Measurements from ENCODE around the gene MUTYH. TPM values are rescaled to one million over a fixed set of nuclear protein-coding genes. Genes with fewer than 3 reads are reported as not detected.

MUTYH gene
- total and polyA plus RNA-seq, 8 donors, result 11.6 to 88.7 (median 19.7) TPM

DNA sequence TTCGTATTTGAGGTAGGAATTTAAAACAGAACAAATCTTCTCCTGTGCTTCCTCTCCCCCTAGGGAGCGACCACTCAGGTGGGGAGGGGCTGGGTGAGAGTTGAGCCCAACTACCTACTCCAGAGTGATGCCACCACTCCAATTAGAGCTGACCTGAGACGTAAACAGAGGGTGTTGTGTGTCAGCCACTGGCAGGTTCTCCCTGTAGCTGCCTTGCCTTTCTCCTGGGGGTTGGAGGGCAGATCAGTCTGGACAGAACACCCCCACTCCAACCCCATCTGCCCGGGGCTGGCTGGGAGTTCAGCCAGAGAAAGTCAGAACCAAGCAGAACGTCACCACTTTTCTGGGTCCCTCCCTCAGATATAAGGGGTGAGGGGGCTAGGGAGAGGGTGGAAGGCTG lies 11.6 kb downstream of the MUTYH start:
- peak overlapping the region in 1 of 5 donors; percentile 2 for H3K27ac ChIP-seq
- TF ChIP-seq, protein P1, sequence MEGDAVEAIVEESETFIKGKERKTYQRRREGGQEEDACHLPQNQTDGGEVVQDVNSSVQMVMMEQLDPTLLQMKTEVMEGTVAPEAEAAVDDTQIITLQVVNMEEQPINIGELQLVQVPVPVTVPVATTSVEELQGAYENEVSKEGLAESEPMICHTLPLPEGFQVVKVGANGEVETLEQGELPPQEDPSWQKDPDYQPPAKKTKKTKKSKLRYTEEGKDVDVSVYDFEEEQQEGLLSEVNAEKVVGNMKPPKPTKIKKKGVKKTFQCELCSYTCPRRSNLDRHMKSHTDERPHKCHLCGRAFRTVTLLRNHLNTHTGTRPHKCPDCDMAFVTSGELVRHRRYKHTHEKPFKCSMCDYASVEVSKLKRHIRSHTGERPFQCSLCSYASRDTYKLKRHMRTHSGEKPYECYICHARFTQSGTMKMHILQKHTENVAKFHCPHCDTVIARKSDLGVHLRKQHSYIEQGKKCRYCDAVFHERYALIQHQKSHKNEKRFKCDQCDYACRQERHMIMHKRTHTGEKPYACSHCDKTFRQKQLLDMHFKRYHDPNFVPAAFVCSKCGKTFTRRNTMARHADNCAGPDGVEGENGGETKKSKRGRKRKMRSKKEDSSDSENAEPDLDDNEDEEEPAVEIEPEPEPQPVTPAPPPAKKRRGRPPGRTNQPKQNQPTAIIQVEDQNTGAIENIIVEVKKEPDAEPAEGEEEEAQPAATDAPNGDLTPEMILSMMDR (IDR thresholded peaks at IDR 0.05), result no peak
- TF ChIP-seq POLR2AphosphoS5 (IDR thresholded peaks at IDR 0.05), result no peak
- no peak for TF ChIP-seq EP300 (IDR thresholded peaks at IDR 0.05)
- no peak for TF ChIP-seq POLR2A (IDR thresholded peaks at IDR 0.05)
- intact Hi-C loops (cut with DNase I; ENCODE audit: low total_unique reads), result no loop called here
- H3K4me3 ChIP-seq, result no peak overlapping the region
- peaks cover 0 to 5% (median 0%) of the 10 kb centered on the region in 3 donors for H3K27me3 ChIP-seq
- peak in 1 of 2 donors; percentile 14 for DNase-seq
- H3K36me3 ChIP-seq, result peaks cover 28 to 53% (median 46%) of the 10 kb centered on the region in 4 donors
- peaks cover 17 to 39% (median 20%) of the 10 kb centered on the region in 4 donors for H3K4me1 ChIP-seq
- 58 to 71% (median 68%) methylated on average over 5 of the region's 5 CpGs for WGBS, 5 donors
- no peaks in the 10 kb centered on the region for H3K9me3 ChIP-seq

DNA sequence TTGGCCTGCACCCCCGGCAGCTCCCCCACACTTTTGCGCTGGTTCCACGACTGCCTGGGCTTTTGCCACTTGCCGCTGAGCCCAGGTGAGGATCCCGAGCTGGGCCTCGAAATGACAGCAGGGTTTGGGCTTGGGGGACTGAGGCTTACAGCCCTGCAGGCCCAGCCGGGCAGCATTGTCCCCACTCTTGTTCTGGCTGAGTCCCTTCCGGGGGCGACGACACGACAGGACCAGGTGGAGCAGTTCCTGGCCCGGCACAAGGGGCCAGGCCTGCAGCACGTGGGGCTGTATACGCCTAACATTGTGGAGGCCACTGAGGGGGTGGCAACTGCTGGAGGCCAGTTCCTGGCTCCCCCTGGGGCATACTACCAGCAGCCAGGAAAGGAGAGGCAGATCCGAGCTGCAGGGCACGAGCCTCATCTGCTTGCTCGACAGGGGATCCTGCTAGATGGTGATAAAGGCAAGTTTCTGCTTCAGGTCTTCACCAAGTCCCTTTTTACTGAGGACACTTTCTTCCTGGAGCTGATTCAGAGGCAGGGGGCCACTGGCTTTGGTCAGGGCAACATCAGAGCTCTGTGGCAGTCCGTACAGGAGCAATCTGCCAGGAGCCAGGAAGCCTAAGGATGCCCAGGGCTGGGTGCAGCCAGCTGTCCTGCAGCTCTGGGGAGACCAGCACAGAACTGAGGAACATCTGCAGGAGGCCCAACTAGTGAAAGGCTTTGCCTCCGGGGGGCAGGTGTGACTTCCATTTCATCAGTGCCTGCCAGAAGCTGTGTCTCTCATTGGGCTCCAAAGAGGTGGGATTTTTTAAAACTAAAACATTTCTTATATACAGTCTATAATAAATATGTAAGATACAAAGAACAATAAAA lies 12.4 kb downstream of the MUTYH start:
- Histone ChIP-seq H3K27me3 (peaks cover 0 to 5% (median 0%) of the 10 kb centered on the region in 3 donors), H3K9me3 (no peaks in the 10 kb centered on the region), H3K4me3 (peak overlapping the region; percentile 51 to 75 (median 61)), H3K4me1 (peaks cover 17 to 39% (median 20%) of the 10 kb centered on the region in 4 donors), H3K36me3 (peaks cover 23 to 45% (median 38%) of the 10 kb centered on the region in 4 donors), H3K27ac (peak overlapping the region in 1 of 5 donors; percentile 71)
- intact Hi-C loops (cut with DNase I; ENCODE audit: low total_unique reads), result no loop called here
- TF ChIP-seq POLR2AphosphoS5 (IDR thresholded peaks at IDR 0.05), result no peak
- TF ChIP-seq, protein P1 (IDR thresholded peaks at IDR 0.05), result no peak
- TF ChIP-seq POLR2A (IDR thresholded peaks at IDR 0.05), result no peak
- no peak for TF ChIP-seq EP300 (IDR thresholded peaks at IDR 0.05)
- 54 to 64% (median 56%) methylated on average over 11 to 19 of the region's 19 CpGs for WGBS, 5 donors
- peak in 1 of 2 donors; percentile 54 for DNase-seq

DNA sequence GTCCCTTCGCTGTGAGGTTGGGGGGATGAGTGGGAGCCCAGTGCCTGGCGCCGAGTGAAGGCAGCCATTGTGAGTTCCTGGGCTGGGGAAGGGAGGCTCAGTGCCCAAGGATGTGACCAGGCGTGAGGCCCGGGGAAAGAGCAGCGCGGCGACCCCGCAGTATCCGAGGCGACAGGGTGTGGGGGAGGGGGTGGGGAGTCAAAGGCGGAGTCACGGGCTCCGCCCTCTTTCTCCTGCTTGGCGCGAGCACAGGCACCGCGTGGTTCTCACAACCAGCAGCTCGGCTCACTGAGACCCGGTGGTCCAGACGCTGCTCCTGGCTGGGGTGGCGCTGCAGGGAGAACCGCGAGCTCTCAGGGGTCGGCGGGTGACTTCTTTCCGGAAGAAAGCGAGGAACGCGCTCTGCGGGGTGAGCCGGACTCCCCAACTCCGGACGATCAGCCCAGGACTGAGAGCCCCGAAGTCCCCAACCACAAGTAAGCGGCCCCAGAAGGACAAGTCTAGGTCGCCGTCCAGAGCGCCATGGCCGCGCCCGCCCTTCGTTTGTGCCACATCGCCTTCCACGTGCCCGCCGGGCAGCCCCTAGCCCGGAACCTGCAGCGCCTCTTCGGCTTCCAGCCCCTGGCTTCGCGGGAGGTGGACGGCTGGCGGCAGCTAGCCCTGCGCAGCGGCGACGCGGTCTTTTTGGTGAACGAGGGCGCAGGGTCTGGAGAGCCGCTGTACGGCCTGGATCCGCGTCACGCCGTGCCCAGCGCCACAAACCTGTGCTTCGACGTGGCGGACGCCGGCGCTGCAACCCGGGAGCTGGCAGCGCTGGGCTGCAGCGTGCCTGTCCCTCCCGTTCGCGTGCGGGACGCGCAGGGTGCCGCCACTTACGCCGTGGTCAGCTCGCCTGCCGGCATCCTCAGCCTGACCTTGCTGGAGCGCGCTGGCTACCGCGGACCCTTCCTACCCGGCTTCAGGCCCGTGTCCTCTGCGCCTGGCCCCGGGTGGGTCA lies 13.3 kb downstream of the MUTYH start, which contains the start of gene HPDL:
TSS of gene HPDL (plus strand) at position 269 of the 997 bp plus-strand sequence. CDS start at position 523, 254 bp downstream.
- no peaks in the 10 kb centered on the region for H3K9me3 ChIP-seq
- peak; percentile 66 to 94 for DNase-seq
- H3K4me3 ChIP-seq, result peak within 1 kb of the TSS; percentile 51 to 75 (median 61)
- H3K36me3 ChIP-seq, result peaks cover 13 to 36% (median 29%) of the 10 kb centered on the region in 4 donors
- no peak for TF ChIP-seq POLR2AphosphoS5 (IDR thresholded peaks at IDR 0.05)
- no peak for TF ChIP-seq EP300 (IDR thresholded peaks at IDR 0.05)
- TF ChIP-seq, protein P1 (IDR thresholded peaks at IDR 0.05), result no peak
- TF ChIP-seq POLR2A (IDR thresholded peaks at IDR 0.05), result no peak
- H3K27ac ChIP-seq, result peak within 1 kb of the TSS in 3 of 5 donors; percentile 38 to 71 (median 57)
- intact Hi-C loops (cut with DNase I; ENCODE audit: low total_unique reads), result no loop called here
- 3 to 12% (median 4%) methylated on average over 25 to 96 of the region's 96 CpGs for WGBS, 5 donors
- peaks cover 17 to 39% (median 20%) of the 10 kb centered on the region in 4 donors for H3K4me1 ChIP-seq
- H3K27me3 ChIP-seq, result peaks cover 0 to 5% (median 0%) of the 10 kb centered on the region in 3 donors

All from stomach (tissue), 9 donors.